Smooth muscle cell (in vitro differentiated cells): ENCODE data around the gene USP4. TPM values are rescaled to one million over a fixed set of nuclear protein-coding genes. Genes with fewer than 3 reads are reported as not detected.
"Not testable (repeated sequence)": the region's sequence is repeated elsewhere in the genome, so short reads cannot be mapped to it uniquely, and the experiment has no call there.

Experiments used
- DNase-seq: peaks from one replicate; lab custom pipeline; 2025; ENCODE audit not compliant: unreplicated experiment; lab: John Stamatoyannopoulos, UW
- H2AFZ ChIP-seq: fragments of 200-600 bp; sonication (generic); 2 replicates; pipeline ENCODE4 v1.6.0; 2016; ENCODE audit warnings: antibody characterized with exemption, low read depth, mild to moderate bottlenecking
- H3F3A ChIP-seq: fragments of 200-600 bp; sonication (generic); 2 replicates; pipeline ENCODE4 v1.6.0; 2017; ENCODE audit warnings: antibody characterized with exemption, low read depth
- H3K27ac ChIP-seq: fragments of 200-600 bp; sonication (generic); 2 replicates; pipeline ENCODE4 v1.5.1; 2016; ENCODE audit warnings: low read depth, mild to moderate bottlenecking
- H3K27me3 ChIP-seq: fragments of 200-600 bp; sonication (generic); 2 replicates; pipeline ENCODE4 v1.6.1; 2016; ENCODE audit warnings: low read depth, mild to moderate bottlenecking
- H3K36me3 ChIP-seq: fragments of 200-600 bp; sonication (generic); 2 replicates; pipeline ENCODE4 v1.5.1; 2016; ENCODE audit warnings: low read depth
- H3K4me1 ChIP-seq: fragments of 200-600 bp; sonication (generic); 2 replicates; pipeline ENCODE4 v1.5.1; 2016; ENCODE audit warnings: low read depth
- H3K4me2 ChIP-seq: fragments of 200-600 bp; sonication (generic); 2 replicates; pipeline ENCODE4 v1.6.0; 2016; ENCODE audit warnings: mild to moderate bottlenecking
- H3K4me3 ChIP-seq: fragments of 200-600 bp; sonication (generic); 2 replicates; pipeline ENCODE4 v1.5.1; 2016; ENCODE audit warnings: mild to moderate bottlenecking
- H3K79me2 ChIP-seq: fragments of 200-600 bp; sonication (generic); 2 replicates; pipeline ENCODE4 v1.6.0; 2016; ENCODE audit warnings: low read depth, mild to moderate bottlenecking
- H3K9ac ChIP-seq: fragments of 200-600 bp; sonication (generic); 2 replicates; pipeline ENCODE4 v1.6.0; 2016; ENCODE audit warnings: low read depth
- H3K9me3 ChIP-seq: fragments of 200-600 bp; sonication (generic); replicated peaks from 2 replicates; pipeline ENCODE4 v1.5.1; 2016; ENCODE audit warnings: low read depth
- H4K20me1 ChIP-seq: fragments of 200-600 bp; sonication (generic); 2 replicates; pipeline ENCODE4 v1.6.0; 2016; ENCODE audit warnings: low read depth
- WGBS: methylation state at CpG from one replicate; pipeline ENCODE4 v1.1.7; 2016; ENCODE audit warnings: low lambda C conversion rate; 5-methylcytosine and 5-hydroxymethylcytosine counted together
- polyA plus RNA-seq: library from polyadenylated mRNA; unstranded; fragments of >200 nt; fragmentation: Nextera tagmentation; extraction: Ambion mirVana; gene quantifications from 2 replicates; pipeline ENCODE4 v1.2.1, GENCODE V29; 2016
- total RNA-seq: library from RNA; depleted of rRNA; stranded (reverse); fragments of >200 nt; gene quantifications from 2 replicates; pipeline ENCODE4 v1.2.3, GENCODE V29; 2014
- TF ChIP-seq, protein P1 (sequence below): fragments of 200-600 bp; sonication (generic); IDR thresholded peaks from 2 replicates; pipeline ENCODE4 v1.5.1; 2017; ENCODE audit warnings: borderline replicate concordance, mild to moderate bottlenecking, antibody characterized with exemption; ENCODE audit not compliant: insufficient read depth, poor library complexity, severe bottlenecking

Gene USP4
- total and polyA plus RNA-seq, 2 experiments from 2014 or later: 25.6 to 28.3 TPM

- Histone ChIP-seq H3K79me2 (peaks cover 63% of the 10 kb centered on the region), H3F3A (no peaks in the 10 kb centered on the region), H2AFZ (no peak overlapping the region), H3K27me3 (no peaks in the 10 kb centered on the region), H3K36me3 (peaks cover 12% of the 10 kb centered on the region), H3K4me1 (peaks cover 1% of the 10 kb centered on the region), H3K4me3 (no peak overlapping the region), H3K9ac (no peak overlapping the region), H4K20me1 (peaks cover 4% of the 10 kb centered on the region), H3K4me2 (no peak overlapping the region), H3K9me3 (no peaks in the 10 kb centered on the region), H3K27ac (no peak overlapping the region)
- TF ChIP-seq, protein P1, sequence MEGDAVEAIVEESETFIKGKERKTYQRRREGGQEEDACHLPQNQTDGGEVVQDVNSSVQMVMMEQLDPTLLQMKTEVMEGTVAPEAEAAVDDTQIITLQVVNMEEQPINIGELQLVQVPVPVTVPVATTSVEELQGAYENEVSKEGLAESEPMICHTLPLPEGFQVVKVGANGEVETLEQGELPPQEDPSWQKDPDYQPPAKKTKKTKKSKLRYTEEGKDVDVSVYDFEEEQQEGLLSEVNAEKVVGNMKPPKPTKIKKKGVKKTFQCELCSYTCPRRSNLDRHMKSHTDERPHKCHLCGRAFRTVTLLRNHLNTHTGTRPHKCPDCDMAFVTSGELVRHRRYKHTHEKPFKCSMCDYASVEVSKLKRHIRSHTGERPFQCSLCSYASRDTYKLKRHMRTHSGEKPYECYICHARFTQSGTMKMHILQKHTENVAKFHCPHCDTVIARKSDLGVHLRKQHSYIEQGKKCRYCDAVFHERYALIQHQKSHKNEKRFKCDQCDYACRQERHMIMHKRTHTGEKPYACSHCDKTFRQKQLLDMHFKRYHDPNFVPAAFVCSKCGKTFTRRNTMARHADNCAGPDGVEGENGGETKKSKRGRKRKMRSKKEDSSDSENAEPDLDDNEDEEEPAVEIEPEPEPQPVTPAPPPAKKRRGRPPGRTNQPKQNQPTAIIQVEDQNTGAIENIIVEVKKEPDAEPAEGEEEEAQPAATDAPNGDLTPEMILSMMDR: no peak
- 96% methylated on average over 5 of the region's 5 CpGs for WGBS
- DNase-seq: no peak
Observed at GRCh38 chr3:49333916-49334633, 5.8 kb downstream of the USP4 start.

DNA sequence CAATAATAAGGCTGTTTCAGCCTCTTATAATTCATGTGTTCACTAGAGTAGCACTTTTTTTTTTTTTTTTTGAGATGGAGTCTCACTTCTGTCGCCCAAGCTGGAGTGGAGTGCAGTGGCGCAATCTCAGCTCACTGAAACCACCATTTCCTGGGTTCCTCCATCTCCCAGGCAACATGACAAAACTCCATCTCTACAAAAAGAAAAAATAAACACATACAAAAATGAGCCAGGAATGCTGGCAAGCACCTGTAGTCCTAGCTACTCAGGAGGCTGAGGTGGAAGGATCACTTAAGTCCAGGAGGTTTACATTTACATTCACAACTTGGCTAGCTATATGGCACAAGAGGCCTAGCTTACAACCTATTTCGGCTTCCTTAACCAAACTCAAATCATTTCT, 6.8 kb downstream of the USP4 start:
- Histone ChIP-seq H3K4me3 (no peak overlapping the region), H3K4me2 (no peak overlapping the region), H3K27ac (no peak overlapping the region), H2AFZ (no peak overlapping the region), H4K20me1 (peaks cover 4% of the 10 kb centered on the region), H3K9me3 (no peaks in the 10 kb centered on the region), H3F3A (no peaks in the 10 kb centered on the region), H3K79me2 (peaks cover 54% of the 10 kb centered on the region), H3K9ac (no peak overlapping the region), H3K27me3 (no peaks in the 10 kb centered on the region), H3K4me1 (no peaks in the 10 kb centered on the region), H3K36me3 (peaks cover 12% of the 10 kb centered on the region)
- DNase-seq: no peak
- TF ChIP-seq, protein P1: no peak
- 93% methylated on average over 3 of the region's 3 CpGs for WGBS

- DNase-seq: no peak
- Histone ChIP-seq H3K4me1 (no peaks in the 10 kb centered on the region), H3K79me2 (peaks cover 19% of the 10 kb centered on the region), H3K9ac (no peak overlapping the region), H3K36me3 (peaks cover 27% of the 10 kb centered on the region), H2AFZ (no peak overlapping the region), H3K9me3 (no peaks in the 10 kb centered on the region), H3K27ac (no peak overlapping the region), H4K20me1 (no peaks in the 10 kb centered on the region), H3K4me3 (no peak overlapping the region), H3K27me3 (no peaks in the 10 kb centered on the region), H3K4me2 (no peak overlapping the region), H3F3A (no peaks in the 10 kb centered on the region)
- WGBS: 84% methylated on average over 4 of the region's 4 CpGs
- TF ChIP-seq, protein P1: no peak
Observed at GRCh38 chr3:49329186-49329585, 10.7 kb downstream of the USP4 start.

- not testable (repeated sequence) for H2AFZ ChIP-seq, H3F3A ChIP-seq, H3K27me3 ChIP-seq, H3K4me2 ChIP-seq, H3K9me3 ChIP-seq, H4K20me1 ChIP-seq, DNase-seq, H3K4me3 ChIP-seq, H3K27ac ChIP-seq, H3K4me1 ChIP-seq, H3K9ac ChIP-seq
- Histone ChIP-seq H3K36me3 (peaks cover 29% of the 10 kb centered on the region), H3K79me2 (peaks cover 11% of the 10 kb centered on the region)
- 94% methylated on average over 2 of the region's 2 CpGs for WGBS
Observed at GRCh38 chr3:49328350-49328749, 11.5 kb downstream of the USP4 start.
